ENCODE results near the gene IL1RN. TPM values are rescaled to one million over a fixed set of nuclear protein-coding genes. Genes with fewer than 3 reads are reported as not detected.

Gene IL1RN
- polyA plus RNA-seq, 1 of the 3 experiments (the other 2 are of a cell fraction): not detected

- ChIA-PET CTCF (interaction anchor here (1.3 to 3.2 kb wide), 4 partner anchors 19 to 233 kb away, joined by 3 to 16 read pairs (median 8); no protein-coding TSS in a partner anchor), POLR2A (no interaction called here)
- Histone ChIP-seq H4K20me1 (ENCODE audit: insufficient read depth) (no peaks in the 10 kb centered on the region), H3K9ac (no peak overlapping the region), H3K27ac (ENCODE audit: low read depth in 2 of 2, low read length in 1 of 2) (no peak overlapping the region), H3K27me3 (ENCODE audit: insufficient read depth) (peaks cover 35% of the 10 kb centered on the region; the same call in 1 of the 2 replicates), H3K79me2 (ENCODE audit: insufficient read depth) (no peaks in the 10 kb centered on the region), H3K4me3 (ENCODE audit: low read depth in 2 of 2, low read length in 1 of 2) (no peak overlapping the region), H3K4me2 (no peak overlapping the region), H3K36me3 (replicated peaks in 1 of 2; ENCODE audit: control insufficient read depth in 1 of 2, insufficient read depth in 2 of 2, low read length in 1 of 2) (no peaks in the 10 kb centered on the region), H3F3A (replicated peaks; ENCODE audit: insufficient read depth) (no peaks in the 10 kb centered on the region), H3K4me1 (ENCODE audit: control insufficient read depth in 1 of 2, insufficient read depth in 2 of 2, low read depth in 1 of 2, low read length in 1 of 2) (no peaks in the 10 kb centered on the region), H3K9me2 (no peaks in the 10 kb centered on the region), H2AFZ (ENCODE audit: low read depth) (no peak overlapping the region; the same call in 1 of the 2 replicates), H3K9me3 (no peaks in the 10 kb centered on the region)
- peak; percentile 44 for DNase-seq
- 16% methylated on average over 23 of the region's 92 CpGs for WGBS (ENCODE audit: low lambda C conversion rate)
- TF ChIP-seq RFX5 (IDR thresholded peaks at IDR 0.05; ENCODE audit: low read length) (no peak), TEAD4 (IDR thresholded peaks at IDR 0.05; ENCODE audit: borderline replicate concordance, insufficient read depth) (no peak), EP300 (IDR thresholded peaks at IDR 0.05; ENCODE audit: borderline replicate concordance in 1 of 2, low read depth in 1 of 2, low read length in 1 of 2) (no peak), USF2 (IDR thresholded peaks at IDR 0.05; ENCODE audit: borderline replicate concordance, low read depth, low read length) (no peak), ELF1 (IDR thresholded peaks at IDR 0.05) (no peak), RCOR1 (IDR thresholded peaks at IDR 0.05; ENCODE audit: low read length) (no peak), RXRA (IDR thresholded peaks at IDR 0.05; ENCODE audit: borderline replicate concordance, low read depth) (no peak), POLR2AphosphoS5 (IDR thresholded peaks at IDR 0.05; ENCODE audit: low read depth, low read length) (no peak), YY1 (IDR thresholded peaks at IDR 0.05; ENCODE audit: low read depth) (no peak), ZBTB33 (IDR thresholded peaks at IDR 0.05; ENCODE audit: borderline replicate concordance, low read depth) (no peak), TCF12 (IDR thresholded peaks at IDR 0.05) (no peak), NRF1 (IDR thresholded peaks at IDR 0.05; ENCODE audit: low read depth, low read length) (no peak), MEF2A (IDR thresholded peaks at IDR 0.05; ENCODE audit: borderline replicate concordance, low read depth) (no peak), MXI1 (IDR thresholded peaks at IDR 0.05; ENCODE audit: low read depth, low read length) (no peak)
- TF ChIP-seq, protein P1, sequence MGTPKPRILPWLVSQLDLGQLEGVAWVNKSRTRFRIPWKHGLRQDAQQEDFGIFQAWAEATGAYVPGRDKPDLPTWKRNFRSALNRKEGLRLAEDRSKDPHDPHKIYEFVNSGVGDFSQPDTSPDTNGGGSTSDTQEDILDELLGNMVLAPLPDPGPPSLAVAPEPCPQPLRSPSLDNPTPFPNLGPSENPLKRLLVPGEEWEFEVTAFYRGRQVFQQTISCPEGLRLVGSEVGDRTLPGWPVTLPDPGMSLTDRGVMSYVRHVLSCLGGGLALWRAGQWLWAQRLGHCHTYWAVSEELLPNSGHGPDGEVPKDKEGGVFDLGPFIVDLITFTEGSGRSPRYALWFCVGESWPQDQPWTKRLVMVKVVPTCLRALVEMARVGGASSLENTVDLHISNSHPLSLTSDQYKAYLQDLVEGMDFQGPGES (IDR thresholded peaks at IDR 0.05; ENCODE audit: low read depth, low read length): no peak
Measured at GRCh38 chr2:113157118-113157896, 29.9 kb downstream of the IL1RN start.

All from SK-N-SH (cell line).